Left lung (tissue), 10 donors: ENCODE results near the gene FGF5. TPM values are rescaled to one million over a fixed set of nuclear protein-coding genes. Genes with fewer than 3 reads are reported as not detected.
A peak's percentile ranks its signal among the peaks of the same experiment; 100 is the strongest.

Experiments used
- ATAC-seq: fragments of 200-7000 bp; cut with Tn5 transposase; one replicate; pipeline ENCODE4 v1.9.1; 2020; ENCODE audit warnings: moderate library complexity
- DNase-seq, 4 donors: peaks; one replicate each; pipeline ENCODE4 v3.0.0-alpha.2; 2013 to 2020
- H3K27ac ChIP-seq, 2 donors: fragments of 200-600 bp; sonication (generic) in 1 of 2; one replicate each; pipeline versions ENCODE4 v1.5.0 to v1.8.0; 2020 to 2021
- H3K27me3 ChIP-seq, 2 donors: fragments of 200-600 bp; sonication (generic) in 1 of 2; one replicate each; pipeline versions ENCODE4 v1.5.0 to v1.8.0; 2020 to 2021
- H3K36me3 ChIP-seq, 2 donors: fragments of 200-600 bp; sonication (generic) in 1 of 2; one replicate each; pipeline versions ENCODE4 v1.5.0 to v1.8.0; 2020 to 2021
- H3K4me1 ChIP-seq, 2 donors: fragments of 200-600 bp; one replicate each; pipeline ENCODE4 v1.8.0; 2021
- H3K4me3 ChIP-seq, 2 donors: fragments of 200-600 bp; sonication (generic) in 1 of 2; one replicate each; pipeline versions ENCODE4 v1.5.0 to v1.8.0; 2020 to 2021; ENCODE audit warnings: mild to moderate bottlenecking in 1 of 2
- H3K9me3 ChIP-seq, 2 donors: fragments of 200-600 bp; sonication (generic) in 1 of 2; one replicate each; pipeline versions ENCODE4 v1.5.0 to v1.8.0; 2020 to 2021
- intact Hi-C, 2 donors: fragments of 100-400 bp; cut with DNase I; formaldehyde crosslinking; loops; one replicate each; pipeline versions ENCODE4 v1.11.2 to v1.14.2; 2022
- polyA plus RNA-seq, 6 donors: library from polyadenylated mRNA; unstranded; fragments of 120-200 nt; gene quantifications; one replicate each; pipeline ENCODE4 v1.2.1, GENCODE V29; 2013; ENCODE audit not compliant: insufficient read length in 6 of 6
- total RNA-seq, 2 donors: library from RNA; stranded (reverse); fragmentation: NEBNext Ultra II Directional; extraction: Animal tissue kit (Norgen Biotek cat#: 25700); gene quantifications; one replicate each; pipeline ENCODE4 v1.2.1, GENCODE V29; 2021
- TF ChIP-seq, protein P1 (sequence below), 2 donors: fragments of 200-600 bp; sonication (generic) in 1 of 2; IDR thresholded peaks; one replicate each; pipeline versions ENCODE4 v1.5.0 to v1.8.0; 2021; ENCODE audit warnings: antibody characterized with exemption in 2 of 2
- donor health status: DM: no; HTN: yes; CAD: no.
- donor health status: DM: no; HTN: no; CAD: no.

Gene FGF5
- total and polyA plus RNA-seq, 8 donors: 0.03 to 0.05 (median 0.04) TPM; not detected in 5

- no peak overlapping the region for H3K27ac ChIP-seq
- H3K36me3 ChIP-seq: no peaks in the 10 kb centered on the region
- H3K27me3 ChIP-seq: peaks cover 15 to 80% of the 10 kb centered on the region in 2 donors
- H3K4me3 ChIP-seq: no peak overlapping the region
- intact Hi-C loops: no loop called here
- no peak for DNase-seq
- TF ChIP-seq, protein P1, sequence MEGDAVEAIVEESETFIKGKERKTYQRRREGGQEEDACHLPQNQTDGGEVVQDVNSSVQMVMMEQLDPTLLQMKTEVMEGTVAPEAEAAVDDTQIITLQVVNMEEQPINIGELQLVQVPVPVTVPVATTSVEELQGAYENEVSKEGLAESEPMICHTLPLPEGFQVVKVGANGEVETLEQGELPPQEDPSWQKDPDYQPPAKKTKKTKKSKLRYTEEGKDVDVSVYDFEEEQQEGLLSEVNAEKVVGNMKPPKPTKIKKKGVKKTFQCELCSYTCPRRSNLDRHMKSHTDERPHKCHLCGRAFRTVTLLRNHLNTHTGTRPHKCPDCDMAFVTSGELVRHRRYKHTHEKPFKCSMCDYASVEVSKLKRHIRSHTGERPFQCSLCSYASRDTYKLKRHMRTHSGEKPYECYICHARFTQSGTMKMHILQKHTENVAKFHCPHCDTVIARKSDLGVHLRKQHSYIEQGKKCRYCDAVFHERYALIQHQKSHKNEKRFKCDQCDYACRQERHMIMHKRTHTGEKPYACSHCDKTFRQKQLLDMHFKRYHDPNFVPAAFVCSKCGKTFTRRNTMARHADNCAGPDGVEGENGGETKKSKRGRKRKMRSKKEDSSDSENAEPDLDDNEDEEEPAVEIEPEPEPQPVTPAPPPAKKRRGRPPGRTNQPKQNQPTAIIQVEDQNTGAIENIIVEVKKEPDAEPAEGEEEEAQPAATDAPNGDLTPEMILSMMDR (IDR thresholded peaks at IDR 0.05): no peak
- H3K4me1 ChIP-seq: no peaks in the 10 kb centered on the region
- no peak for ATAC-seq
- no peaks in the 10 kb centered on the region for H3K9me3 ChIP-seq
These were observed 6.6 kb upstream of the FGF5 start for GRCh38 chr4:80259817-80260216.

DNA sequence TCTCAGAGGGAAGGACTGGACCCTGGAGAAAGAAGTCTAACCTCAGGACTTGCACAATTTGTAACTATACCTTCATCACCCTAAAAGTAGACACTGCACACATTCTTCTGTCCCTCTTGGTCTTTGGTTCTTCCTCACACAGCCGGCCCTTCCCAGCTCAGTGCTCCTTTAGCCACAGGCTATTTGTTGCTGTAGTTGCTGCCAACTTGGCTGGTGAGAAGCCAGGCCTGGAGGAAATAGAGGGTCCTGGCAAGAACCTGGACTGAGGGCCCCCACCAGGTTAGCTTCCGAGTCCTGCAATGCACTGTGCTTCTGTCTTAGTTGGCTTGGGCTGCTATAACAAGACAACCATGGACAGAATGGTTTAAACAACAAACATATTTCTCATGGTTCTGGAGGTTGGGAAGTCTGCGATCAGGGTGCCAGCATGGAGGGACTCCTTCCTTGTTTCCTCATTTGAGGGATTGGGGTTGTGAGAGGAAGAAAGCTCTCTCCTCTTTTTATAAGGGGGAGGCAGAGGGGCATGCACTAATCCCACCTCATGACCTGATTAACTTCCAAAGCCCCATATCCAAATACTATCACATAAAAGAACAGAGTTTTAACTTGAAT, 4.4 kb upstream of the FGF5 start:
- Histone ChIP-seq H3K27ac (no peak overlapping the region), H3K27me3 (peaks cover 37 to 83% of the 10 kb centered on the region in 2 donors), H3K4me1 (peaks cover 0 to 14% of the 10 kb centered on the region in 2 donors), H3K36me3 (no peaks in the 10 kb centered on the region), H3K9me3 (no peaks in the 10 kb centered on the region), H3K4me3 (no peak overlapping the region)
- TF ChIP-seq, protein P1 (IDR thresholded peaks at IDR 0.05): no peak
- ATAC-seq (no peak), DNase-seq (no peak)
- intact Hi-C loops: no loop called here

GRCh38 chr4:80263541-80264351, 2.7 kb upstream of the FGF5 start:
- H3K4me1 ChIP-seq: peaks cover 0 to 14% of the 10 kb centered on the region in 2 donors
- TF ChIP-seq, protein P1 (IDR thresholded peaks at IDR 0.05): no peak
- no peak overlapping the region for H3K27ac ChIP-seq
- no peaks in the 10 kb centered on the region for H3K9me3 ChIP-seq
- peaks cover 53 to 83% of the 10 kb centered on the region in 2 donors for H3K27me3 ChIP-seq
- peak in 1 of 4 donors; percentile 42 for DNase-seq
- no peak overlapping the region for H3K4me3 ChIP-seq
- intact Hi-C loops: no loop called here
- no peak for ATAC-seq
- H3K36me3 ChIP-seq: no peaks in the 10 kb centered on the region

DNA sequence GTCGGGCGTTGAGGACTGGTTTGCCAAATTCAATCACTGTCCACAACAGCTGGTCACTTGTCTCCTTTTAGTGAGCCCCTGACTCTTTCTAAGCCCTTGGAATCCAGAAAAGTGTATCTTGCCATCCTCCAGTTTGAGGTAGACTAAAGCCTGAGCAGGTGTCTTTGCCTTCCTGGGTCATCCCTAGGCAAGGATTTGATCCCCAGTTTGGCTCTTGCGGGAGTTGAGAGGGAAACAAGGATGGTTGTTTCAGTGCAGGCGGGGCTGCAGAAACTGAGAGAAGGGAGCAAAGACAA, 2.2 kb upstream of the FGF5 start:
- Histone ChIP-seq H3K4me3 (no peak overlapping the region), H3K27me3 (peaks cover 57 to 85% of the 10 kb centered on the region in 2 donors), H3K27ac (no peak overlapping the region), H3K4me1 (peaks cover 0 to 14% of the 10 kb centered on the region in 2 donors), H3K36me3 (no peaks in the 10 kb centered on the region), H3K9me3 (no peaks in the 10 kb centered on the region)
- intact Hi-C loops: no loop called here
- no peak for DNase-seq
- ATAC-seq: no peak
- TF ChIP-seq, protein P1 (IDR thresholded peaks at IDR 0.05): no peak

GRCh38 chr4:80264825-80265224, 1.6 kb upstream of the FGF5 start:
- intact Hi-C loops: no loop called here
- peaks cover 0 to 14% of the 10 kb centered on the region in 2 donors for H3K4me1 ChIP-seq
- DNase-seq (no peak), ATAC-seq (no peak)
- no peaks in the 10 kb centered on the region for H3K36me3 ChIP-seq
- H3K27me3 ChIP-seq: peaks cover 57 to 90% of the 10 kb centered on the region in 2 donors
- H3K4me3 ChIP-seq: no peak overlapping the region
- H3K27ac ChIP-seq: no peak overlapping the region
- TF ChIP-seq, protein P1 (IDR thresholded peaks at IDR 0.05): no peak
- H3K9me3 ChIP-seq: no peaks in the 10 kb centered on the region
